Stomach (tissue), 4 donors: ENCODE measurements around the gene ADGRG1.

ENCODE experiments used
- EP300 ChIP-seq: sonication (generic); formaldehyde crosslinking; IDR thresholded peaks from one replicate; pipeline ENCODE4 v1.6.1; 2017; ENCODE audit warnings: antibody characterized with exemption
- POLR2A ChIP-seq, 4 donors: fragments of 450-650 bp; IDR thresholded peaks; one replicate each; pipeline ENCODE4 v1.6.1; 2016; ENCODE audit warnings: antibody characterized with exemption in 4 of 4, control low read depth in 2 of 4, mild to moderate bottlenecking in 1 of 4, moderate library complexity in 1 of 4
- TF ChIP-seq, protein P1 (sequence below), 7 experiments: fragments of 450-650 bp in 4 of 7; fragments of 200-600 bp in 3 of 7; sonication (generic) in 3 of 7; IDR thresholded peaks; one replicate each; pipeline ENCODE4 v1.5.1; 2016 to 2019; ENCODE audit warnings: antibody characterized with exemption in 7 of 7, control low read depth in 2 of 7, mild to moderate bottlenecking in 1 of 7

DNA sequence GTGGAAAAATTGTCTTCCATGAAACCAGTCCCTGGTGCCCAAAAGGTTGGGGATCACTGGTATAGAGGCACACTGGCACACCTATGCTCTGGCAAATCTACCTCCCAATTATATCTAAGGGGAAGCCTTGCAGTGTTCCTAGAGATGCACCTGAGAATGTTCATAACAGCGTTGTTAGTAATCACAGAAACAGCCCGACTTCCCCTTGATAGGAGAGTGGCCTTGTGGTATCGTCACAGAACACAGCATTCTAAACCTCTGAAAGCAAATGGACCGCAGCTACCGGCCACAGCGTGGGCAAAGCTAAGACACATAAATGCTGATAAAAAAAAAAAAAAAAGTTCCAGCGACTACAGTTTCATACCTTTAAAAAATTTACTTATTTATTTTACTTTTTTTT is 39.1 kb upstream of the ADGRG1 start:
- TF ChIP-seq, protein P1, sequence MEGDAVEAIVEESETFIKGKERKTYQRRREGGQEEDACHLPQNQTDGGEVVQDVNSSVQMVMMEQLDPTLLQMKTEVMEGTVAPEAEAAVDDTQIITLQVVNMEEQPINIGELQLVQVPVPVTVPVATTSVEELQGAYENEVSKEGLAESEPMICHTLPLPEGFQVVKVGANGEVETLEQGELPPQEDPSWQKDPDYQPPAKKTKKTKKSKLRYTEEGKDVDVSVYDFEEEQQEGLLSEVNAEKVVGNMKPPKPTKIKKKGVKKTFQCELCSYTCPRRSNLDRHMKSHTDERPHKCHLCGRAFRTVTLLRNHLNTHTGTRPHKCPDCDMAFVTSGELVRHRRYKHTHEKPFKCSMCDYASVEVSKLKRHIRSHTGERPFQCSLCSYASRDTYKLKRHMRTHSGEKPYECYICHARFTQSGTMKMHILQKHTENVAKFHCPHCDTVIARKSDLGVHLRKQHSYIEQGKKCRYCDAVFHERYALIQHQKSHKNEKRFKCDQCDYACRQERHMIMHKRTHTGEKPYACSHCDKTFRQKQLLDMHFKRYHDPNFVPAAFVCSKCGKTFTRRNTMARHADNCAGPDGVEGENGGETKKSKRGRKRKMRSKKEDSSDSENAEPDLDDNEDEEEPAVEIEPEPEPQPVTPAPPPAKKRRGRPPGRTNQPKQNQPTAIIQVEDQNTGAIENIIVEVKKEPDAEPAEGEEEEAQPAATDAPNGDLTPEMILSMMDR (IDR thresholded peaks at IDR 0.05): no peak
- TF ChIP-seq EP300: no peak
- TF ChIP-seq POLR2A (IDR thresholded peaks at IDR 0.05): no peak
